OCI-LY7 (cell line): ENCODE measurements around the gene CACNA1H.

Experiments
- EZH2phosphoT487 ChIP-seq: fragments of 200-600 bp; sonication (generic); IDR thresholded peaks from 2 replicates; pipeline ENCODE4 v1.6.1; 2018; ENCODE audit warnings: low read depth, borderline replicate concordance, mild to moderate bottlenecking, mixed run types, antibody characterized with exemption, low read length, moderate library complexity, mixed read lengths
- TF ChIP-seq, protein P1 (sequence below): fragments of 200-600 bp; sonication (generic); conservative IDR thresholded peaks from 2 replicates; pipeline ENCODE4 v1.5.1; 2014; ENCODE audit warnings: mild to moderate bottlenecking, antibody characterized with exemption, low read length, moderate library complexity, mixed read lengths

DNA sequence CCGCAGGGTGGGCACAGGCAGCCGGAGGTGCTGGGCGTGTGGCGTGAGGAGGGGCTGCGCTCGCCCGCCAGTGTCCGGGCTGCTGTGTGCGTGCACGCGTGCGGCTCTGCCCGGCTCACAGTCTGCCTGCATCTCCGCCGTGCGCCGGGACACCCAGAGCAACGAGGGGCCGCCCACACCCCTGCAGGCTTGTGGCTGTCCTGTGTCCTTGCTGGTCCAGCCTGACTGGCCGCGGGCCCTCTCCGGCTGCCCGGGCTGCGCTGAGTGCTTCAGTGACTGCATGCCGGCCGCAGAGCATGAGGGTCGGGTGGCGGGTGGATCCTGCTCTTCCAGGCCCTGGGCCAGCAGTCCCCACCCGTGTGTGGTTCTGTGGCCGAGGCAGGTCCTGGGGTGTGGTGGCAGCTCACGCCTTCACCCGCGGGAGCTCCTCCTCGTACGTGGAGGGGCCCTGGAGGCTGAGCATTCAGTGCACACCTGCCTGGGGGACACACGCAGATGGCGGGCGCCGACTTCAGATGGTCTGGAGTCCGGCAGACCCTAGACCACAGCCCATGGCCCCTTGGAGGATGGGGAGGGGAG is 59.8 kb downstream of the CACNA1H start:
- TF ChIP-seq, protein P1, sequence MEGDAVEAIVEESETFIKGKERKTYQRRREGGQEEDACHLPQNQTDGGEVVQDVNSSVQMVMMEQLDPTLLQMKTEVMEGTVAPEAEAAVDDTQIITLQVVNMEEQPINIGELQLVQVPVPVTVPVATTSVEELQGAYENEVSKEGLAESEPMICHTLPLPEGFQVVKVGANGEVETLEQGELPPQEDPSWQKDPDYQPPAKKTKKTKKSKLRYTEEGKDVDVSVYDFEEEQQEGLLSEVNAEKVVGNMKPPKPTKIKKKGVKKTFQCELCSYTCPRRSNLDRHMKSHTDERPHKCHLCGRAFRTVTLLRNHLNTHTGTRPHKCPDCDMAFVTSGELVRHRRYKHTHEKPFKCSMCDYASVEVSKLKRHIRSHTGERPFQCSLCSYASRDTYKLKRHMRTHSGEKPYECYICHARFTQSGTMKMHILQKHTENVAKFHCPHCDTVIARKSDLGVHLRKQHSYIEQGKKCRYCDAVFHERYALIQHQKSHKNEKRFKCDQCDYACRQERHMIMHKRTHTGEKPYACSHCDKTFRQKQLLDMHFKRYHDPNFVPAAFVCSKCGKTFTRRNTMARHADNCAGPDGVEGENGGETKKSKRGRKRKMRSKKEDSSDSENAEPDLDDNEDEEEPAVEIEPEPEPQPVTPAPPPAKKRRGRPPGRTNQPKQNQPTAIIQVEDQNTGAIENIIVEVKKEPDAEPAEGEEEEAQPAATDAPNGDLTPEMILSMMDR: no peak
- TF ChIP-seq EZH2phosphoT487: no peak
